Vagina (tissue), 2 donors: ENCODE data around the gene URB1.

ENCODE experiments used
- POLR2A ChIP-seq, 2 donors: fragments of 450-650 bp; IDR thresholded peaks; one replicate each; pipeline ENCODE4 v1.6.1; 2017; ENCODE audit warnings: antibody characterized with exemption in 2 of 2, mild to moderate bottlenecking in 2 of 2, moderate library complexity in 2 of 2
- POLR2AphosphoS5 ChIP-seq, 2 donors: sonication (generic); formaldehyde crosslinking; IDR thresholded peaks; one replicate each; pipeline ENCODE4 v1.9.0; 2017; ENCODE audit warnings: antibody characterized with exemption in 2 of 2, mild to moderate bottlenecking in 2 of 2, low read depth in 1 of 2; ENCODE audit not compliant: insufficient read depth in 1 of 2
- TF ChIP-seq, protein P1 (sequence below), 3 experiments: fragments of 450-650 bp in 2 of 3; fragments of 200-600 bp in 1 of 3; sonication (generic) in 1 of 3; IDR thresholded peaks; one replicate each; pipeline ENCODE4 v1.5.1; 2017 to 2019; ENCODE audit warnings: antibody characterized with exemption in 3 of 3, mild to moderate bottlenecking in 2 of 3, moderate library complexity in 2 of 3

DNA sequence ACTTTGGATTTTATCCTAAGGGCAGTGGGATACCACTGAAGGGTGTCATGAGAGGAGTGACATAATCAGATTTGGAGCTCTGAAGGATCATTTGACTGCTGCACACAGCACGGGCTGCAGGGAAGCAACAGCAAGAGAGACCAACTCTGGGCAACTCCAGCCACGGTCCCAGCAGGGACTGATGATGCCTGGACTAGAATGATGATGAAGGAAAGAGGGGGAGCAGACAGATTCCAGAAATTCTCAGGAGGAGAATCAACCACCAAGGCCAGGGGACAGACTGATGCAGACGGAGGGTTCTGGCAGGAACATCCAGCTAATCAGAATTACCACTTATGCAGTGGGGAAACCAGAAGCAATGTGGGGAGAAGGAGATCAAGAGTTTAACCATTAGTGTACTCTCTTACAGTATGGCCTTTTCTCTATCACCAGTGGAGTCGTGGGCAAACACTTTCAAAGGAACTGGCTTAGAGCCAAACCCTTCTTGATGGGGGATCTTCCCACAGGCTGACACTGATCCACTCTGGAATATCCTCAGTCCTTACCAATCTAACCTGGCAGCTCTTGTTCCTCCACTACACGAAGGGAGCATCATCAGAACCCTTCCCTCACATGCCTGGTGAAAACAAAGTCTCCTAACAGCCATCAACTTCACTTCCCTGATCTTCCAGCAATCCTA lies 3.3 kb downstream of the URB1 start:
- TF ChIP-seq POLR2AphosphoS5 (IDR thresholded peaks at IDR 0.05; ENCODE audit: insufficient read depth in 1 of 2, low read depth in 1 of 2) (no peak), POLR2A (IDR thresholded peaks at IDR 0.05) (no peak)
- TF ChIP-seq, protein P1, sequence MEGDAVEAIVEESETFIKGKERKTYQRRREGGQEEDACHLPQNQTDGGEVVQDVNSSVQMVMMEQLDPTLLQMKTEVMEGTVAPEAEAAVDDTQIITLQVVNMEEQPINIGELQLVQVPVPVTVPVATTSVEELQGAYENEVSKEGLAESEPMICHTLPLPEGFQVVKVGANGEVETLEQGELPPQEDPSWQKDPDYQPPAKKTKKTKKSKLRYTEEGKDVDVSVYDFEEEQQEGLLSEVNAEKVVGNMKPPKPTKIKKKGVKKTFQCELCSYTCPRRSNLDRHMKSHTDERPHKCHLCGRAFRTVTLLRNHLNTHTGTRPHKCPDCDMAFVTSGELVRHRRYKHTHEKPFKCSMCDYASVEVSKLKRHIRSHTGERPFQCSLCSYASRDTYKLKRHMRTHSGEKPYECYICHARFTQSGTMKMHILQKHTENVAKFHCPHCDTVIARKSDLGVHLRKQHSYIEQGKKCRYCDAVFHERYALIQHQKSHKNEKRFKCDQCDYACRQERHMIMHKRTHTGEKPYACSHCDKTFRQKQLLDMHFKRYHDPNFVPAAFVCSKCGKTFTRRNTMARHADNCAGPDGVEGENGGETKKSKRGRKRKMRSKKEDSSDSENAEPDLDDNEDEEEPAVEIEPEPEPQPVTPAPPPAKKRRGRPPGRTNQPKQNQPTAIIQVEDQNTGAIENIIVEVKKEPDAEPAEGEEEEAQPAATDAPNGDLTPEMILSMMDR (IDR thresholded peaks at IDR 0.05) = no peak
